Measurements from ENCODE around the gene PHGDH. TPM values are rescaled to one million over a fixed set of nuclear protein-coding genes. Genes with fewer than 3 reads are reported as not detected.

Gene PHGDH
- total and polyA plus RNA-seq, 2 of the 13 experiments (the other 11 are each of a cell fraction or from before 2014, with no cell fraction given), result 95.8 to 133 TPM

GRCh38 chr1:119771016-119771415, 59.3 kb downstream of the PHGDH start:
- Histone ChIP-seq H3K9me3 (ENCODE audit: low read length) (no peaks in the 10 kb centered on the region), H3K4me3 (replicated peaks in 1 of 3; ENCODE audit: insufficient read depth in 1 of 3, low read depth in 2 of 3, low read length in 3 of 3) (no peak overlapping the region), H4K20me1 (ENCODE audit: insufficient read depth, low read length) (no peaks in the 10 kb centered on the region), H3K36me3 (replicated peaks in 1 of 2; ENCODE audit: control insufficient read depth in 1 of 2, insufficient read depth in 2 of 2, low read length in 2 of 2) (no peaks in the 10 kb centered on the region), H3K4me1 (ENCODE audit: insufficient read depth, low read length) (peaks cover 99% of the 10 kb centered on the region), H3K4me2 (ENCODE audit: low read depth, low read length) (0 out of 2 replicates have a peak overlapping the region, but pooled peaks have one; percentile 1), H3K27ac (ENCODE audit: extremely low read length, insufficient read depth, low read length) (no peak overlapping the region), H3K27me3 (ENCODE audit: control insufficient read depth in 1 of 2, insufficient read depth in 2 of 2, low read length in 2 of 2) (0 out of 5 replicates have a peak, but pooled peaks cover 0 to 1% of the 10 kb centered on the region in 2 experiments), H3K9ac (ENCODE audit: insufficient read depth, low read depth, low read length) (no peak overlapping the region), H2AFZ (ENCODE audit: low read length) (no peak overlapping the region), H3K79me2 (ENCODE audit: insufficient read depth, low read length) (no peaks in the 10 kb centered on the region)
- ATAC-seq (peak; percentile 55), DNase-seq (ENCODE audit: low spot score) (no peak), FAIRE-seq (peak; percentile 47)
- ChIA-PET POLR2A (interaction anchor here (1.1 kb wide), 1 partner anchor 9 kb away, joined by 3 read pairs; no protein-coding TSS in a partner anchor), CTCF (ENCODE audit: low intra/inter-chr PET ratio, low total read pairs) (interaction anchor here (1.8 kb wide), 1 partner anchor 27 kb away, joined by 7 read pairs; no protein-coding TSS in a partner anchor)
- intact Hi-C loops (cut with micrococcal nuclease; ENCODE audit: unreplicated experiment) (no loop called here), in situ Hi-C loops (cut with HindIII; ENCODE audit: extremely low pct_ligation_motif_present, low pct_unique_long_range_greater_than_20kb) (no loop called here)
- TF ChIP-seq ZNF607 (CRISPR knock-in tag; IDR thresholded peaks at IDR 0.05; ENCODE audit: borderline replicate concordance) (no peak), SMC3 (IDR thresholded peaks at IDR 0.05; ENCODE audit: low read length) (peak; percentile 69; the same call in 1 of the 2 replicates), STAG1 (CRISPR knock-in tag; IDR thresholded peaks at IDR 0.05) (peak; percentile 21; the same call in 1 of the 2 replicates), CTCF (CRISPR knock-in tag; IDR thresholded peaks at IDR 0.05) (peak; percentile 46)
- BruUV-seq (replicated peaks), result no TSS peak
- 9% methylated on average over 2 of the region's 2 CpGs for WGBS (ENCODE audit: low lambda C conversion rate)

- CTCF ChIA-PET (ENCODE audit: low intra/inter-chr PET ratio, low total read pairs), result interaction anchor here (1.8 kb wide), 1 partner anchor 28 kb away, joined by 7 read pairs; no protein-coding TSS in a partner anchor
- Histone ChIP-seq H3K4me1 (ENCODE audit: insufficient read depth, low read length) (peaks cover 100% of the 10 kb centered on the region), H3K4me2 (ENCODE audit: low read depth, low read length) (no peak overlapping the region), H2AFZ (ENCODE audit: low read length) (no peak overlapping the region), H3K4me3 (replicated peaks in 1 of 3; ENCODE audit: insufficient read depth in 1 of 3, low read depth in 2 of 3, low read length in 3 of 3) (no peak overlapping the region), H3K9me3 (ENCODE audit: low read length) (no peaks in the 10 kb centered on the region), H3K27me3 (ENCODE audit: control insufficient read depth in 1 of 2, insufficient read depth in 2 of 2, low read length in 2 of 2) (0 out of 5 replicates have a peak, but pooled peaks cover 0 to 1% of the 10 kb centered on the region in 2 experiments), H3K79me2 (ENCODE audit: insufficient read depth, low read length) (no peaks in the 10 kb centered on the region), H3K9ac (ENCODE audit: insufficient read depth, low read depth, low read length) (no peak overlapping the region), H3K27ac (ENCODE audit: extremely low read length, insufficient read depth, low read length) (no peak overlapping the region), H3K36me3 (replicated peaks in 1 of 2; ENCODE audit: control insufficient read depth in 1 of 2, insufficient read depth in 2 of 2, low read length in 2 of 2) (no peaks in the 10 kb centered on the region), H4K20me1 (ENCODE audit: insufficient read depth, low read length) (no peaks in the 10 kb centered on the region)
- POLR2A ChIA-PET, result interaction anchor here (1.1 kb wide), 1 partner anchor 8 kb away, joined by 3 read pairs; no protein-coding TSS in a partner anchor
- in situ Hi-C loops (cut with HindIII; ENCODE audit: extremely low pct_ligation_motif_present, low pct_unique_long_range_greater_than_20kb) (no loop called here), intact Hi-C loops (cut with micrococcal nuclease; ENCODE audit: unreplicated experiment) (no loop called here)
- BruUV-seq (replicated peaks), result no TSS peak
- no peak for FAIRE-seq
- DNase-seq (ENCODE audit: low spot score), result no peak
- no peak for ATAC-seq
- WGBS (ENCODE audit: low lambda C conversion rate), result 40% methylated on average over 3 of the region's 3 CpGs
- TF ChIP-seq ZNF550 (CRISPR knock-in tag; IDR thresholded peaks at IDR 0.05; ENCODE audit: borderline replicate concordance), result no peak
- TF ChIP-seq PRDM4 (CRISPR knock-in tag; IDR thresholded peaks at IDR 0.05; ENCODE audit: borderline replicate concordance), result no peak
Observed at GRCh38 chr1:119771770-119772169, 60.0 kb downstream of the PHGDH start.

Measured in HepG2 (cell line).